ENCODE measurements around the gene GNAI2. TPM values are rescaled to one million over a fixed set of nuclear protein-coding genes. Genes with fewer than 3 reads are reported as not detected.
"Not testable (repeated sequence)": the region's sequence is repeated elsewhere in the genome, so short reads cannot be mapped to it uniquely, and the experiment has no call there.

Gene GNAI2
- total RNA-seq, 1 donor from 2014 or later, result 281 TPM

- ATAC-seq (ENCODE audit: low read depth) (no peak), DNase-seq (no peak)
- no peak for TF ChIP-seq CTCF (IDR thresholded peaks at IDR 0.05)
These were observed 27.2 kb upstream of the GNAI2 start for GRCh38 chr3:50208677-50209344.

GRCh38 chr3:50210176-50210509, 25.9 kb upstream of the GNAI2 start:
- ATAC-seq (ENCODE audit: low read depth) (no peak), DNase-seq (no peak)
- Mint-ChIP-seq H3K9me3 (no peaks in the 10 kb centered on the region), H3K27ac (no peak overlapping the region), H3K27me3 (peaks cover 18% of the 10 kb centered on the region), H3K4me1 (peaks cover 2% of the 10 kb centered on the region), H3K4me3 (no peak overlapping the region), H3K36me3 (ENCODE audit: low read depth) (no peaks in the 10 kb centered on the region)
- ChIA-PET CTCF (interaction anchor here (1.2 kb wide), 1 partner anchor 37 kb away, joined by 3 read pairs; no protein-coding TSS in a partner anchor), POLR2A (no interaction called here)
- no peak for TF ChIP-seq CTCF (IDR thresholded peaks at IDR 0.05)
- intact Hi-C loops (cut with micrococcal nuclease), result no loop called here

More at GRCh38 chr3:50208677-50209344, 27.2 kb upstream of the GNAI2 start:
- Mint-ChIP-seq H3K4me1 (peaks cover 2% of the 10 kb centered on the region), H3K27ac (no peak overlapping the region), H3K9me3 (no peaks in the 10 kb centered on the region), H3K4me3 (no peak overlapping the region), H3K27me3 (peaks cover 23% of the 10 kb centered on the region), H3K36me3 (ENCODE audit: low read depth) (no peaks in the 10 kb centered on the region)
- intact Hi-C loops (cut with micrococcal nuclease), result no loop called here
- CTCF ChIA-PET, result interaction anchor here (1.2 kb wide), 1 partner anchor 38 kb away, joined by 3 read pairs; no protein-coding TSS in a partner anchor
- POLR2A ChIA-PET, result no interaction called here

GRCh38 chr3:50210510-50211367, 25.3 kb upstream of the GNAI2 start:
- Mint-ChIP-seq H3K27ac (no peak overlapping the region), H3K9me3 (no peaks in the 10 kb centered on the region), H3K4me3 (no peak overlapping the region), H3K27me3 (peaks cover 18% of the 10 kb centered on the region), H3K4me1 (no peaks in the 10 kb centered on the region), H3K36me3 (ENCODE audit: low read depth) (no peaks in the 10 kb centered on the region)
- intact Hi-C loops (cut with micrococcal nuclease), result no loop called here
- DNase-seq, result no peak
- POLR2A ChIA-PET, result interaction anchor here (0.5 kb wide), 1 partner anchor 33 kb away, joined by 3 read pairs; no protein-coding TSS in a partner anchor
- TF ChIP-seq CTCF (IDR thresholded peaks at IDR 0.05), result no peak
- ATAC-seq (ENCODE audit: low read depth), result no peak
- CTCF ChIA-PET, result no interaction called here

GRCh38 chr3:50211368-50211717, 24.7 kb upstream of the GNAI2 start:
- POLR2A ChIA-PET; ATAC-seq (ENCODE audit: low read depth); H3K27ac Mint-ChIP-seq; CTCF ChIA-PET; intact Hi-C loops (cut with micrococcal nuclease); H3K36me3 Mint-ChIP-seq (ENCODE audit: low read depth); H3K4me1 Mint-ChIP-seq; H3K9me3 Mint-ChIP-seq; DNase-seq; H3K4me3 Mint-ChIP-seq: not testable (repeated sequence)
- H3K27me3 Mint-ChIP-seq, result peaks cover 16% of the 10 kb centered on the region

GRCh38 chr3:50211930-50212329, 24.1 kb upstream of the GNAI2 start:
- no peaks in the 10 kb centered on the region for H3K36me3 Mint-ChIP-seq (ENCODE audit: low read depth)
- DNase-seq (no peak), ATAC-seq (ENCODE audit: low read depth) (no peak)
- ChIA-PET CTCF (no interaction called here), POLR2A (no interaction called here)
- H3K9me3 Mint-ChIP-seq, result no peaks in the 10 kb centered on the region
- no peak for TF ChIP-seq CTCF (IDR thresholded peaks at IDR 0.05)
- no peak overlapping the region for H3K27ac Mint-ChIP-seq
- H3K4me1 Mint-ChIP-seq, result no peaks in the 10 kb centered on the region
- H3K4me3 Mint-ChIP-seq, result no peak overlapping the region
- H3K27me3 Mint-ChIP-seq, result peaks cover 11% of the 10 kb centered on the region
- intact Hi-C loops (cut with micrococcal nuclease), result no loop called here
